OCI-M1 (cell line): ENCODE data around the gene LYRM2.

ENCODE experiments used
- DNase-seq: peaks from one replicate; lab custom pipeline; 2025; lab: John Stamatoyannopoulos, UW

Gene LYRM2

GRCh38 chr6:89555031-89555430 lies 83.5 kb downstream of the LYRM2 start:
- no peak for DNase-seq

- DNase-seq, result no peak
These were observed 84.4 kb downstream of the LYRM2 start for GRCh38 chr6:89554106-89554505.

GRCh38 chr6:89553431-89553830 lies 85.1 kb downstream of the LYRM2 start:
- DNase-seq, result no peak

- DNase-seq, result no peak
These were observed 91.3 kb downstream of the LYRM2 start for GRCh38 chr6:89547281-89547680.

- no peak for DNase-seq
These were observed 95.7 kb downstream of the LYRM2 start for GRCh38 chr6:89542866-89543265.

GRCh38 chr6:89542081-89542857 lies 96.3 kb downstream of the LYRM2 start:
- DNase-seq, result no peak

GRCh38 chr6:89539779-89540178 lies 98.8 kb downstream of the LYRM2 start:
- DNase-seq, result no peak

GRCh38 chr6:89536231-89536630 lies 102.3 kb downstream of the LYRM2 start:
- DNase-seq, result no peak

- no peak for DNase-seq
These were observed 107.6 kb downstream of the LYRM2 start for GRCh38 chr6:89530982-89531381.

GRCh38 chr6:89528866-89529265 lies 109.7 kb downstream of the LYRM2 start:
- no peak for DNase-seq

- peak; percentile 4 for DNase-seq
These were observed 110.9 kb downstream of the LYRM2 start for GRCh38 chr6:89527634-89528033.

- no peak for DNase-seq
These were observed 112.0 kb downstream of the LYRM2 start for GRCh38 chr6:89526563-89526869.

GRCh38 chr6:89525786-89526562 lies 112.6 kb downstream of the LYRM2 start:
- DNase-seq, result peak; percentile 21

- no peak for DNase-seq
These were observed 115.8 kb downstream of the LYRM2 start for GRCh38 chr6:89522778-89523177.

GRCh38 chr6:89520736-89521135 lies 117.8 kb downstream of the LYRM2 start:
- no peak for DNase-seq

- DNase-seq, result no peak
These were observed 120.0 kb downstream of the LYRM2 start for GRCh38 chr6:89518352-89519055.
